ENCODE measurements around the gene CMC2.

Gene CMC2

DNA sequence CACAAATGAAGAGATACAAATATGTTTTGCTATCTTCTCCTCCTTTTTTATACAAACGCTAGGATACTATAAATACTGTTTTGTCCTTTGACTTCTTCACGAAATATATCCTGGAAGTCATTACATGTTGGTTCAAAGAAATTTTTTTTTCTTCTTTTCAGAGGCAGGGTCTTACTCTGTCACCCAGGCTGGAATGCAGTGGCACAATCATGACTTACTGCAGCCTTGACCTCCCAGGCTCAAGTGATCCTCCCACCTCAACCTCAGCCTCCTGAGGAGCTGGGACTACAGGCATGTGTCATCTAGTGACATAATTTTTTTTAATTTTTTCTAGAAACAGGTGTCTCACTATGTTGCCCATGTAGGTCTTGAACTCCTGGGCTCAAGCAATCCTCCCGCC is 16.1 kb downstream of the CMC2 start:
- Histone ChIP-seq H3K9me3 (no peaks in the 10 kb centered on the region), H3K4me3 (ENCODE audit: low read depth in 1 of 2, low read length in 1 of 2) (no peak overlapping the region), H3K36me3 (no peaks in the 10 kb centered on the region), H3K27ac (no peak overlapping the region), H3K27me3 (no peaks in the 10 kb centered on the region), H3K4me1 (ENCODE audit: control insufficient read depth in 1 of 2, insufficient read depth in 1 of 2, low read depth in 1 of 2, low read length in 1 of 2) (no peaks in the 10 kb centered on the region)
- TF ChIP-seq, protein P1, sequence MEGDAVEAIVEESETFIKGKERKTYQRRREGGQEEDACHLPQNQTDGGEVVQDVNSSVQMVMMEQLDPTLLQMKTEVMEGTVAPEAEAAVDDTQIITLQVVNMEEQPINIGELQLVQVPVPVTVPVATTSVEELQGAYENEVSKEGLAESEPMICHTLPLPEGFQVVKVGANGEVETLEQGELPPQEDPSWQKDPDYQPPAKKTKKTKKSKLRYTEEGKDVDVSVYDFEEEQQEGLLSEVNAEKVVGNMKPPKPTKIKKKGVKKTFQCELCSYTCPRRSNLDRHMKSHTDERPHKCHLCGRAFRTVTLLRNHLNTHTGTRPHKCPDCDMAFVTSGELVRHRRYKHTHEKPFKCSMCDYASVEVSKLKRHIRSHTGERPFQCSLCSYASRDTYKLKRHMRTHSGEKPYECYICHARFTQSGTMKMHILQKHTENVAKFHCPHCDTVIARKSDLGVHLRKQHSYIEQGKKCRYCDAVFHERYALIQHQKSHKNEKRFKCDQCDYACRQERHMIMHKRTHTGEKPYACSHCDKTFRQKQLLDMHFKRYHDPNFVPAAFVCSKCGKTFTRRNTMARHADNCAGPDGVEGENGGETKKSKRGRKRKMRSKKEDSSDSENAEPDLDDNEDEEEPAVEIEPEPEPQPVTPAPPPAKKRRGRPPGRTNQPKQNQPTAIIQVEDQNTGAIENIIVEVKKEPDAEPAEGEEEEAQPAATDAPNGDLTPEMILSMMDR (IDR thresholded peaks at IDR 0.05), result no peak

DNA sequence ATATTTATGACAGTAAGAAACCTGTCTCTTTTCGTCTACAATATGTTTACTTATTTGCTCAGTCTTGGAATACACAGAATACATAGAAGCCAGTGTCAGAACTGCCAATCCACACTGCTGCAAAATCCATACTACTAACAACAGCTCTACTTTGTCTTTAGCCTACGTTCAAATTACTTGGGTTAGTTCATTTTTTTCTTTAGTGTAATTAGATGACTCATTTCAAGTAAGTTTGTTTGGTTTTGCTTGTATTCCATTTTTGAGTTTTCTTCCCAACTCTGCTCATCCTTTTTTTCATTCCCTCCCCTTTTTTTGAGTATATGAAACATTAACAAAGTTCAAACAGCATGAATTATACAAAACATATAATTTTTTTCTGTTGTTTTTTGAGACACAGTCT is 16.9 kb downstream of the CMC2 start:
- TF ChIP-seq, protein P1 (IDR thresholded peaks at IDR 0.05), result no peak
- no peak overlapping the region for H3K4me3 ChIP-seq (ENCODE audit: low read depth in 1 of 2, low read length in 1 of 2)
- H3K27me3 ChIP-seq, result no peaks in the 10 kb centered on the region
- H3K36me3 ChIP-seq, result no peaks in the 10 kb centered on the region
- no peaks in the 10 kb centered on the region for H3K4me1 ChIP-seq (ENCODE audit: control insufficient read depth in 1 of 2, insufficient read depth in 1 of 2, low read depth in 1 of 2, low read length in 1 of 2)
- H3K27ac ChIP-seq, result no peak overlapping the region
- H3K9me3 ChIP-seq, result no peaks in the 10 kb centered on the region

DNA sequence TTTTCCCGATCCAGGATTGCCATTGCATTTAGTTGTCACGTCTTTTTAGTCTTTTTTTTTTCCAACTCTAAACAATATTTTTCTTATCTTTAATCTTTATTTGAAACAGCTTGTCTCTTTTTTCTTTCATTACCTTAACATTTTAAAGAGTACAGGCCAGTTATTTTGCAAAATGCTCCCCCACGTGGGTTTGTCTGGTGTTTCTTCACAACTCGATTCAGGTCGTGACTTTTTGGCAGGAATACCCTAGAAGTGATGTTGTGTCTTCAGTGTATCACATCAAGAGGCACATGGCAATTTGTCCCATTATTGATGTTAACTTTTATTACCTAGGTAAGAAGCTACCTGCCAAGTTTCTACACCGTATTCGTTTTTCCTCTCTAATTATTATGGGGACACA is 17.9 kb downstream of the CMC2 start:
- Histone ChIP-seq H3K36me3 (no peaks in the 10 kb centered on the region), H3K27ac (no peak overlapping the region), H3K4me1 (ENCODE audit: control insufficient read depth in 1 of 2, insufficient read depth in 1 of 2, low read depth in 1 of 2, low read length in 1 of 2) (no peaks in the 10 kb centered on the region), H3K9me3 (no peaks in the 10 kb centered on the region), H3K4me3 (ENCODE audit: low read depth in 1 of 2, low read length in 1 of 2) (no peak overlapping the region), H3K27me3 (no peaks in the 10 kb centered on the region)
- TF ChIP-seq, protein P1 (IDR thresholded peaks at IDR 0.05), result no peak

DNA sequence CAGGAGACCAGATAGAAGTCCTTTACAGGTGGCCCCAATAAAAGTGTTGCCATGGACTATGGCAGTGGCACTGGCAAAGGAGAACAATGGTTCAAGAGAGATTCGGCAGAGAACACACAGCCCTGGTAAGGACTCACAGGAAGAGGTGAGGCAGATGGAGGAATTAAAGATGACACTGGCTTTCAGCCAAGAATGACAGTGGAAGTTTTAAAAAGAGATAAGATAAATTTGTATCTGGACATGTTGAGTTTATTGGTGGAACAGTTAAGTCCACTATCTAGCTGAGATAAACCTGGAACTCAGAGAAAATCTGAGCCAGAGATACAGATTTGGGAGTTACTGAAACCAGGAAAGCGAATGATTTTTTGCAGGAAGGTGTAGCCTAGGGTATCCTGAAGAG is 20.1 kb downstream of the CMC2 start:
- Histone ChIP-seq H3K4me1 (ENCODE audit: control insufficient read depth in 1 of 2, insufficient read depth in 1 of 2, low read depth in 1 of 2, low read length in 1 of 2) (no peaks in the 10 kb centered on the region), H3K27ac (no peak overlapping the region), H3K36me3 (no peaks in the 10 kb centered on the region), H3K27me3 (no peaks in the 10 kb centered on the region), H3K9me3 (no peaks in the 10 kb centered on the region), H3K4me3 (ENCODE audit: low read depth in 1 of 2, low read length in 1 of 2) (no peak overlapping the region)
- TF ChIP-seq, protein P1 (IDR thresholded peaks at IDR 0.05), result no peak

DNA sequence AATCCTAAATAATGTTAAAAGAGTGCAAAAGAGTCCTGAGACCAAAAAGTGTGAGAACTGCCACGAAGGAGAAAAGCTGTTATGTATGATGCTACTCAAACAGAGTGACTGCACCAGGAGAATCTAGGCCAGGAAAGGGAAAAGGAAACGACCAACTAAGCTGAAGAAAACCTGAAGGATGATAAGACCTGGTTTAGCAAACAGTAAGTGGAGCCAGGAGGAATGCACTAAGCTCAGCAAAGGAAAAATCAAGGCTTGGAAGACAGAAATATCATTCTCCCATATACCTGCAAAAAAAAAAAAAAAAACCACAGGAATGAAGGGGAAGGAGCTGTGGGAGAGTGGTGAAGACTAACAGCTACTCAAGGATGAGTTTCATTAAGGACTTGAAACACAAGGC is 21.1 kb downstream of the CMC2 start:
- no peaks in the 10 kb centered on the region for H3K27me3 ChIP-seq
- H3K36me3 ChIP-seq, result no peaks in the 10 kb centered on the region
- TF ChIP-seq, protein P1 (IDR thresholded peaks at IDR 0.05), result no peak

More for the DNA sequence above, 21.1 kb downstream of the CMC2 start:
- Histone ChIP-seq H3K4me1 (ENCODE audit: control insufficient read depth in 1 of 2, insufficient read depth in 1 of 2, low read depth in 1 of 2, low read length in 1 of 2) (no peaks in the 10 kb centered on the region), H3K4me3 (ENCODE audit: low read depth in 1 of 2, low read length in 1 of 2) (no peak overlapping the region), H3K27ac (no peak overlapping the region), H3K9me3 (no peaks in the 10 kb centered on the region)

All from neutrophil (primary cell).